IMR-90 (cell line): ENCODE data around the gene NLGN1.

Experiments
- BHLHE40 ChIP-seq: fragments of 150-350 bp; IDR thresholded peaks from 2 replicates; pipeline ENCODE4 v1.6.1; 2016; ENCODE audit warnings: mild to moderate bottlenecking, low read depth, low read length
- RAD21 ChIP-seq: IDR thresholded peaks from 2 replicates; pipeline ENCODE4 v1.6.1; 2012; ENCODE audit warnings: low read length, improper control_type of control experiment
- SMC3 ChIP-seq: fragments of 150-350 bp; IDR thresholded peaks from 2 replicates; pipeline ENCODE4 v1.6.1; 2016; ENCODE audit warnings: low read depth, mild to moderate bottlenecking, antibody characterized with exemption, low read length, moderate library complexity
- TF ChIP-seq, protein P1 (sequence below): conservative IDR thresholded peaks from 2 replicates; pipeline ENCODE4 v1.5.1; 2012; ENCODE audit warnings: mild to moderate bottlenecking, low read depth, low read length, improper control_type of control experiment

DNA sequence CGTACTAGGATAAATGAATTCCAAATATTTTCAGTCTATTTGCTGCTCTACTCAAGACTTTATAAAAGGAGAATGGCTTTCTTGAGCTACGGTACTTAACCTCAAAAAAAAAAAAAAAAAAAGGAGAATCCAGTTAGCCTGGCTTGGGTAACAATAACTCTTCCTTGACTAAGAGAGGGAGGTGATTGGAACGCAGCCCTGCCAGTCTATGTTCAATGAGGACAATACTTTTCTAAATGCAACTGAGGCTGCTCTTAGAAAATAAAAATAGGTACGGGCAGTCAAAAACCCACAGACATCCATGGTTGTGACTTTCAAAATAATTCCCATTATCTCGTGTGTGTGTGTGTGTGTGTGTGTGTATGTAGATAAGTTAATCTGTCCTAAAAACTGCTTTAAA is 799.9 kb downstream of the NLGN1 start:
- TF ChIP-seq, protein P1, sequence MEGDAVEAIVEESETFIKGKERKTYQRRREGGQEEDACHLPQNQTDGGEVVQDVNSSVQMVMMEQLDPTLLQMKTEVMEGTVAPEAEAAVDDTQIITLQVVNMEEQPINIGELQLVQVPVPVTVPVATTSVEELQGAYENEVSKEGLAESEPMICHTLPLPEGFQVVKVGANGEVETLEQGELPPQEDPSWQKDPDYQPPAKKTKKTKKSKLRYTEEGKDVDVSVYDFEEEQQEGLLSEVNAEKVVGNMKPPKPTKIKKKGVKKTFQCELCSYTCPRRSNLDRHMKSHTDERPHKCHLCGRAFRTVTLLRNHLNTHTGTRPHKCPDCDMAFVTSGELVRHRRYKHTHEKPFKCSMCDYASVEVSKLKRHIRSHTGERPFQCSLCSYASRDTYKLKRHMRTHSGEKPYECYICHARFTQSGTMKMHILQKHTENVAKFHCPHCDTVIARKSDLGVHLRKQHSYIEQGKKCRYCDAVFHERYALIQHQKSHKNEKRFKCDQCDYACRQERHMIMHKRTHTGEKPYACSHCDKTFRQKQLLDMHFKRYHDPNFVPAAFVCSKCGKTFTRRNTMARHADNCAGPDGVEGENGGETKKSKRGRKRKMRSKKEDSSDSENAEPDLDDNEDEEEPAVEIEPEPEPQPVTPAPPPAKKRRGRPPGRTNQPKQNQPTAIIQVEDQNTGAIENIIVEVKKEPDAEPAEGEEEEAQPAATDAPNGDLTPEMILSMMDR: no peak
- no peak for TF ChIP-seq BHLHE40
- TF ChIP-seq RAD21: no peak
- TF ChIP-seq SMC3: no peak
